A549 (cell line): ENCODE data around the gene PM20D1. TPM values are rescaled to one million over a fixed set of nuclear protein-coding genes. Genes with fewer than 3 reads are reported as not detected.

Experiments
- ATAC-seq, 2 experiments: fragments of 200-7000 bp in 1 of 2; fragments of >200 bp in 1 of 2; cut with Nextera tagmentation in 1 of 2; cut with Tn5 transposase in 1 of 2; 3 replicates each; pipeline versions ENCODE4 v1.8.0 to v1.9.1; 2018 to 2020; ENCODE audit warnings: mild to moderate bottlenecking in 1 of 2, moderate library complexity in 1 of 2
- CTCF ChIA-PET: fragments of 300-600 bp; sonication (Branson Sonifier 250); formaldehyde crosslinking; extraction: SDS; loops from one replicate; lab custom pipeline; 2021; ENCODE audit warnings: antibody characterized with exemption, inconsistent platforms; lab: Yijun Ruan, JAX
- POLR2A ChIA-PET: fragments of 350-600 bp; formaldehyde crosslinking; extraction: SDS; loops from one replicate; lab custom pipeline; 2021; ENCODE audit warnings: antibody characterized with exemption, inconsistent platforms; lab: Yijun Ruan, JAX
- DNase-seq, 2 experiments: peaks; one replicate each; pipeline versions ENCODE4 v3.0.0 to v3.0.0-alpha.2; 2011 to 2016; ENCODE audit warnings: low read depth in 1 of 2, low spot score in 1 of 2
- FAIRE-seq: peaks from 2 replicates; lab custom pipeline; 2011; peaks lifted over from hg19 to GRCh38; lab: Jason Lieb, UNC
- H3K27ac ChIP-seq, 2 experiments: fragments of >200 bp; sonication (Bioruptor Twin); formaldehyde crosslinking; 3 replicates each; pipeline ENCODE4 v1.5.1; 2016 to 2017
- H3K4me1 ChIP-seq: fragments of >200 bp; sonication (Bioruptor Twin); formaldehyde crosslinking; 3 replicates; pipeline ENCODE4 v1.6.1; 2016
- H3K4me2 ChIP-seq: fragments of >200 bp; sonication (Bioruptor Twin); formaldehyde crosslinking; 3 replicates; pipeline ENCODE4 v1.6.1; 2016
- H3K4me3 ChIP-seq: fragments of >200 bp; sonication (Bioruptor Twin); formaldehyde crosslinking; 3 replicates; pipeline ENCODE4 v1.5.1; 2016
- H3K9me3 ChIP-seq: fragments of >200 bp; sonication (Bioruptor Twin); formaldehyde crosslinking; 3 replicates; pipeline ENCODE4 v1.6.1; 2016
- BHLHE40 ChIP-seq: IDR thresholded peaks from 2 replicates; pipeline ENCODE4 v1.6.1; 2012; ENCODE audit warnings: low read depth, low read length, inconsistent platforms
- CHD4 ChIP-seq: fragments of 200-600 bp; sonication (generic); IDR thresholded peaks from 2 replicates; pipeline ENCODE4 v1.6.1; 2016; ENCODE audit warnings: antibody characterized with exemption, mild to moderate bottlenecking, borderline replicate concordance
- EHF ChIP-seq: fragments of 250-450 bp; sonication (Bioruptor Pico); IDR thresholded peaks from 2 replicates; pipeline ENCODE4 v1.5.0; 2020; ENCODE audit warnings: mild to moderate bottlenecking
- EHMT2 ChIP-seq: fragments of 200-600 bp; sonication (generic); IDR thresholded peaks from 2 replicates; pipeline ENCODE4 v1.6.1; 2016; ENCODE audit warnings: antibody characterized with exemption, low read depth, mild to moderate bottlenecking, moderate library complexity
- EP300 ChIP-seq, 2 experiments: fragments of >200 bp; sonication (Bioruptor Twin); formaldehyde crosslinking; IDR thresholded peaks; 2 replicates in 1 of 2; 3 replicates in 1 of 2; pipeline ENCODE4 v1.6.1; 2016 to 2017
- ESRRA ChIP-seq: fragments of 150-350 bp; IDR thresholded peaks from 2 replicates; pipeline ENCODE4 v1.6.1; 2014; ENCODE audit warnings: mild to moderate bottlenecking, low read length, borderline replicate concordance
- FOXS1 ChIP-seq: fragments of 250-450 bp; sonication (Bioruptor Pico); IDR thresholded peaks from 2 replicates; pipeline ENCODE4 v1.5.0; 2020; ENCODE audit warnings: mild to moderate bottlenecking, moderate library complexity
- HEYL ChIP-seq: fragments of 250-450 bp; sonication (Bioruptor Pico); IDR thresholded peaks from 2 replicates; pipeline ENCODE4 v1.8.0; 2021; ENCODE audit warnings: mild to moderate bottlenecking, moderate library complexity
- HOXB5 ChIP-seq: fragments of 250-450 bp; sonication (Bioruptor Pico); IDR thresholded peaks from 2 replicates; pipeline ENCODE4 v1.5.0; 2020; ENCODE audit warnings: mild to moderate bottlenecking, moderate library complexity
- JUN ChIP-seq, 2 experiments: fragments of >200 bp; sonication (Bioruptor Twin); formaldehyde crosslinking; IDR thresholded peaks; 2 replicates in 1 of 2; 3 replicates in 1 of 2; pipeline ENCODE4 v1.6.1; 2016 to 2017
- KDM5A ChIP-seq: fragments of 200-600 bp; sonication (generic); IDR thresholded peaks from 2 replicates; pipeline ENCODE4 v1.6.1; 2016; ENCODE audit warnings: antibody characterized with exemption, mild to moderate bottlenecking
- NPAS2 ChIP-seq: fragments of 250-450 bp; sonication (Bioruptor Pico); IDR thresholded peaks from 2 replicates; pipeline ENCODE4 v1.8.0; 2022; ENCODE audit warnings: mild to moderate bottlenecking, moderate library complexity, borderline replicate concordance
- PHF8 ChIP-seq: fragments of 200-600 bp; sonication (generic); IDR thresholded peaks from 2 replicates; pipeline ENCODE4 v1.6.1; 2016; ENCODE audit warnings: low read depth, mild to moderate bottlenecking, antibody characterized with exemption, moderate library complexity, borderline replicate concordance
- POLR2AphosphoS2 ChIP-seq: conservative IDR thresholded peaks from 2 replicates; pipeline ENCODE4 v1.6.1; 2012; ENCODE audit warnings: low read length, improper control_type of control experiment, inconsistent platforms
- RCOR1 ChIP-seq: fragments of 150-350 bp; IDR thresholded peaks from 2 replicates; pipeline ENCODE4 v1.6.1; 2014; ENCODE audit warnings: antibody characterized with exemption, low read length, low read depth
- RFX5 ChIP-seq: fragments of 450-650 bp; IDR thresholded peaks from 2 replicates; pipeline ENCODE4 v1.7.1; 2014; ENCODE audit warnings: antibody characterized with exemption, mild to moderate bottlenecking, moderate library complexity
- RNF2 ChIP-seq: fragments of 200-600 bp; sonication (generic); IDR thresholded peaks from 2 replicates; pipeline ENCODE4 v1.6.1; 2016; ENCODE audit warnings: low read depth, mild to moderate bottlenecking, antibody characterized with exemption, moderate library complexity, borderline replicate concordance
- ZC3H11A ChIP-seq: fragments of 450-650 bp; IDR thresholded peaks from 2 replicates; pipeline ENCODE4 v1.6.1; 2014; ENCODE audit warnings: antibody characterized with exemption, mild to moderate bottlenecking
- WGBS: methylation state at CpG from one replicate; pipeline ENCODE4 v1.1.6; 2017; ENCODE audit errors: missing lambda C conversion rate; 5-methylcytosine and 5-hydroxymethylcytosine counted together
- polyA plus RNA-seq, 4 experiments: library from polyadenylated mRNA; depleted of rRNA in 3 of 4; stranded (reverse); fragments of >200 nt; fragmentation: RNase III in 1 of 4; extraction: RNeasy Plus Mini Kit Qiagen cat#74134 plus additional on column Dnase treatment in 1 of 4; gene quantifications; 2 replicates in 3 of 4; 3 replicates in 1 of 4; pipeline ENCODE4 v1.2.3, GENCODE V29; 2011 to 2017
- TF ChIP-seq, protein P1 (sequence below): fragments of 250-450 bp; sonication (Bioruptor Pico); IDR thresholded peaks from 2 replicates; pipeline ENCODE4 v1.5.0; 2021; ENCODE audit warnings: mild to moderate bottlenecking, moderate library complexity, borderline replicate concordance
- TF ChIP-seq, protein P2 (sequence below): fragments of 150-350 bp; IDR thresholded peaks from 2 replicates; pipeline ENCODE4 v1.6.1; 2014; ENCODE audit warnings: low read depth, mild to moderate bottlenecking, low read length
- TF ChIP-seq, protein P3 (sequence below): fragments of 450-650 bp; IDR thresholded peaks from 2 replicates; pipeline ENCODE4 v1.6.1; 2014; ENCODE audit warnings: antibody characterized with exemption
- TF ChIP-seq, protein P4 (sequence below): IDR thresholded peaks from 2 replicates; pipeline ENCODE4 v1.6.1; 2012

PM20D1 gene
- polyA plus RNA-seq, 2 of the 4 experiments (the other 2 are of a cell fraction), result not detected

DNA sequence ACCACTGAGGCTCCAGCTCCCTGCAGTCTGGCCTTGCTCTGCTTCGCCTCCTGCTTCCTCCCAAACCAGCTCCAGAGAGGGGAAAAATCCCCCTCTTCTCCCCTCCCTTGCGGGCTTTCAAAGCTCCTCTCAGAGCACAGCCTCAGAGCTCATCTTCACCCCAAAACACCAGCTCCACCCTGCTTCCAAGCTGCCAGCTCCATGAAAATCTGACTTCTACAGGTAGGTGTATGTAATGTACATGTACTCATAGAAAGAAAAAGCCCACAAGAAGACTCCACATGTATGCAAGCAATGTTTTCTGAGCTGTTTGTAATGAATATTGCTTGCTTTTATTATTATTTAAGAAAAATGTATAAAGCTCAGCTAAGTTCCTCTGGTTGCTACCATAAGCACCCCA, 45.3 kb downstream of the PM20D1 start (continued):
- TF ChIP-seq, protein P1, sequence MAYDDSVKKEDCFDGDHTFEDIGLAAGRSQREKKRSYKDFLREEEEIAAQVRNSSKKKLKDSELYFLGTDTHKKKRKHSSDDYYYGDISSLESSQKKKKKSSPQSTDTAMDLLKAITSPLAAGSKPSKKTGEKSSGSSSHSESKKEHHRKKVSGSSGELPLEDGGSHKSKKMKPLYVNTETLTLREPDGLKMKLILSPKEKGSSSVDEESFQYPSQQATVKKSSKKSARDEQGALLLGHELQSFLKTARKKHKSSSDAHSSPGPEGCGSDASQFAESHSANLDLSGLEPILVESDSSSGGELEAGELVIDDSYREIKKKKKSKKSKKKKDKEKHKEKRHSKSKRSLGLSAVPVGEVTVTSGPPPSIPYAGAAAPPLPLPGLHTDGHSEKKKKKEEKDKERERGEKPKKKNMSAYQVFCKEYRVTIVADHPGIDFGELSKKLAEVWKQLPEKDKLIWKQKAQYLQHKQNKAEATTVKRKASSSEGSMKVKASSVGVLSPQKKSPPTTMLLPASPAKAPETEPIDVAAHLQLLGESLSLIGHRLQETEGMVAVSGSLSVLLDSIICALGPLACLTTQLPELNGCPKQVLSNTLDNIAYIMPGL (CRISPR knock-in tag), result no peak

DNA sequence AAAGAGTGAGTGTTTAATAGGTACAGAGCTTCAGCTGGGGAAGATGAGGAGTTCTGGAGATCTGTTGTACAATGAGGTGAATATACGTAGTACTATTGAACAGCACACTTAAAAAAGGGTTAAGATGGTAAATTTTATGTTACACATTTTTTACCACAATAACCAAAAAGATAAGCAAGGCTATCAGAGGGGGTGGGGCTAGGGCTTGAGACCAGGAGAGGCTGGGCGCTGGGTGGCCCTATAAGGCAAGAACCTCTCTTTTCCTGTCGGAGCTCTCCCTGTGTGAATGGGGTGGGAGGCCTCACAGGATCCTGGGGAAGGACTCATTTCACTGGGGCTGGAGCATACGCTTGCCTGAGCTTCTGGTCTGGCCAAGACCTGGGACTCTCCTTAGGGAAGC, 45.9 kb downstream of the PM20D1 start:
- CTCF ChIA-PET, result interaction anchor here (1.4 to 11.5 kb wide), 6 partner anchors 9 to 173 kb away, joined by 4 to 120 read pairs (median 6); no protein-coding TSS in a partner anchor
- Histone ChIP-seq H3K4me3 (no peak overlapping the region), H3K9me3 (no peaks in the 10 kb centered on the region), H3K4me2 (no peak overlapping the region), H3K27ac (no peak overlapping the region), H3K4me1 (no peaks in the 10 kb centered on the region)
- POLR2A ChIA-PET, result no interaction called here
- TF ChIP-seq, protein P2, sequence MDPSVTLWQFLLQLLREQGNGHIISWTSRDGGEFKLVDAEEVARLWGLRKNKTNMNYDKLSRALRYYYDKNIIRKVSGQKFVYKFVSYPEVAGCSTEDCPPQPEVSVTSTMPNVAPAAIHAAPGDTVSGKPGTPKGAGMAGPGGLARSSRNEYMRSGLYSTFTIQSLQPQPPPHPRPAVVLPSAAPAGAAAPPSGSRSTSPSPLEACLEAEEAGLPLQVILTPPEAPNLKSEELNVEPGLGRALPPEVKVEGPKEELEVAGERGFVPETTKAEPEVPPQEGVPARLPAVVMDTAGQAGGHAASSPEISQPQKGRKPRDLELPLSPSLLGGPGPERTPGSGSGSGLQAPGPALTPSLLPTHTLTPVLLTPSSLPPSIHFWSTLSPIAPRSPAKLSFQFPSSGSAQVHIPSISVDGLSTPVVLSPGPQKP, result no peak
- TF ChIP-seq, protein P3, sequence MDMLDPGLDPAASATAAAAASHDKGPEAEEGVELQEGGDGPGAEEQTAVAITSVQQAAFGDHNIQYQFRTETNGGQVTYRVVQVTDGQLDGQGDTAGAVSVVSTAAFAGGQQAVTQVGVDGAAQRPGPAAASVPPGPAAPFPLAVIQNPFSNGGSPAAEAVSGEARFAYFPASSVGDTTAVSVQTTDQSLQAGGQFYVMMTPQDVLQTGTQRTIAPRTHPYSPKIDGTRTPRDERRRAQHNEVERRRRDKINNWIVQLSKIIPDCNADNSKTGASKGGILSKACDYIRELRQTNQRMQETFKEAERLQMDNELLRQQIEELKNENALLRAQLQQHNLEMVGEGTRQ, result no peak
- TF ChIP-seq, protein P1 (CRISPR knock-in tag), result no peak
- no peak for TF ChIP-seq RNF2
- TF ChIP-seq HOXB5 (CRISPR knock-in tag), result no peak
- TF ChIP-seq EHMT2, result no peak
- TF ChIP-seq KDM5A, result no peak
- 68% methylated on average over 4 of the region's 4 CpGs for WGBS
- DNase-seq, result no peak
- FAIRE-seq, result no peak
- no peak for ATAC-seq

DNA sequence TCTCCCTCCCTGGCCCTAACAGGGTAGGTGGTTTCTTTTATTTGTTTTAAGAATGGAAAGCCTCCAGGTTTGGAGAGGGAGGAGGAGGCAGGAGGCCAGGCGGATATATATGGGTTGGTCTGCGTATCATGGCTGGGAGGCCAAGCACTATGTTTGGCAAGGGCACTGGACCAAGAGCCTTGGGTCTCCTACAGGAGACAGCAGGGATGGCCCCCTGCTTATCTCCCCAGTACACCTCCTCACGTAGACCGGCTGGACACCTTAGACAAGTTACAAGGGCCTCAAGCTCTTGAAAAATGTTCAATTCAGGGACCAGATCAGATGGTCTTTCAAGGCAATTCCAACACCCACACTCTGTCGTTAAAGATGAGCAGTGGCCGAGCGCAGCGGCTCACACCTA, 47.9 kb downstream of the PM20D1 start:
- TF ChIP-seq, protein P2, result no peak
- no peak for TF ChIP-seq JUN (IDR thresholded peaks at IDR 0.05)
- TF ChIP-seq EHF (CRISPR knock-in tag), result no peak
- TF ChIP-seq NPAS2, result no peak
- TF ChIP-seq, protein P1 (CRISPR knock-in tag), result no peak
- no peak for TF ChIP-seq EP300 (IDR thresholded peaks at IDR 0.05)
- no peak for TF ChIP-seq CHD4
- no peak for TF ChIP-seq FOXS1 (CRISPR knock-in tag)
- no peak for TF ChIP-seq ZC3H11A
- no peak for TF ChIP-seq HEYL (CRISPR knock-in tag)
- TF ChIP-seq RFX5, result no peak
- no peak for TF ChIP-seq POLR2AphosphoS2
- TF ChIP-seq ESRRA, result no peak
- TF ChIP-seq RCOR1, result no peak
- no peak for TF ChIP-seq BHLHE40
- TF ChIP-seq RNF2, result no peak
- no peak for TF ChIP-seq EHMT2
- TF ChIP-seq, protein P4, sequence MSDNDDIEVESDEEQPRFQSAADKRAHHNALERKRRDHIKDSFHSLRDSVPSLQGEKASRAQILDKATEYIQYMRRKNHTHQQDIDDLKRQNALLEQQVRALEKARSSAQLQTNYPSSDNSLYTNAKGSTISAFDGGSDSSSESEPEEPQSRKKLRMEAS, result no peak
- no peak for TF ChIP-seq KDM5A
- TF ChIP-seq PHF8, result no peak
- ChIA-PET POLR2A (no interaction called here), CTCF (interaction anchor here (0.6 to 2.4 kb wide), 5 partner anchors 8 to 176 kb away, joined by 3 to 11 read pairs (median 6); no protein-coding TSS in a partner anchor)
- no peak for DNase-seq
- no peaks in the 10 kb centered on the region for H3K9me3 ChIP-seq
- no peaks in the 10 kb centered on the region for H3K4me1 ChIP-seq
- 97% methylated on average over 8 of the region's 8 CpGs for WGBS
- no peak overlapping the region for H3K4me2 ChIP-seq
- H3K27ac ChIP-seq, result no peak overlapping the region
- FAIRE-seq, result no peak
- H3K4me3 ChIP-seq, result no peak overlapping the region
- no peak for ATAC-seq
